NCI-H146 (cell line): ENCODE results near the gene RFX7.

Source experiments
- DNase-seq: peaks from one replicate; lab custom pipeline; 2025; lab: John Stamatoyannopoulos, UW

RFX7 gene

GRCh38 chr15:56244038-56244810, 545 bp upstream of the RFX7 start:
- DNase-seq = peak; percentile 86

GRCh38 chr15:56242576-56243162, 1.0 kb downstream of the RFX7 start:
- DNase-seq = peak; percentile 57

GRCh38 chr15:56241374-56242105, 2.1 kb downstream of the RFX7 start:
- no peak for DNase-seq

- no peak for DNase-seq
These were observed 3.3 kb downstream of the RFX7 start for GRCh38 chr15:56240390-56240789.

GRCh38 chr15:56236197-56236596, 7.5 kb downstream of the RFX7 start:
- no peak for DNase-seq

- DNase-seq = no peak
These were observed 8.9 kb downstream of the RFX7 start for GRCh38 chr15:56234804-56235203.

- DNase-seq = no peak
These were observed 10.1 kb downstream of the RFX7 start for GRCh38 chr15:56233549-56233948.

GRCh38 chr15:56232058-56232457, 11.6 kb downstream of the RFX7 start:
- DNase-seq = no peak

GRCh38 chr15:56228854-56229253, 14.8 kb downstream of the RFX7 start:
- DNase-seq = no peak

- no peak for DNase-seq
These were observed 15.3 kb downstream of the RFX7 start for GRCh38 chr15:56228352-56228751.

GRCh38 chr15:56227780-56228179, 15.9 kb downstream of the RFX7 start:
- no peak for DNase-seq

- no peak for DNase-seq
These were observed 16.4 kb downstream of the RFX7 start for GRCh38 chr15:56227306-56227705.

GRCh38 chr15:56225520-56225919, 18.2 kb downstream of the RFX7 start:
- no peak for DNase-seq

- DNase-seq = no peak
These were observed 21.4 kb downstream of the RFX7 start for GRCh38 chr15:56222302-56222701.

- DNase-seq = no peak
These were observed 26.3 kb downstream of the RFX7 start for GRCh38 chr15:56217341-56217740.

GRCh38 chr15:56215769-56216168, 27.9 kb downstream of the RFX7 start:
- peak; percentile 27 for DNase-seq

- no peak for DNase-seq
These were observed 31.6 kb downstream of the RFX7 start for GRCh38 chr15:56211960-56212550.

GRCh38 chr15:56211064-56211463, 32.6 kb downstream of the RFX7 start:
- DNase-seq = no peak

- no peak for DNase-seq
These were observed 35.0 kb downstream of the RFX7 start for GRCh38 chr15:56208641-56209155.

GRCh38 chr15:56208185-56208584, 35.5 kb downstream of the RFX7 start:
- DNase-seq = no peak

GRCh38 chr15:56207711-56208110, 36.0 kb downstream of the RFX7 start:
- no peak for DNase-seq

- no peak for DNase-seq
These were observed 36.6 kb downstream of the RFX7 start for GRCh38 chr15:56207092-56207491.
